Measurements from ENCODE around the gene LMF2.

DNA sequence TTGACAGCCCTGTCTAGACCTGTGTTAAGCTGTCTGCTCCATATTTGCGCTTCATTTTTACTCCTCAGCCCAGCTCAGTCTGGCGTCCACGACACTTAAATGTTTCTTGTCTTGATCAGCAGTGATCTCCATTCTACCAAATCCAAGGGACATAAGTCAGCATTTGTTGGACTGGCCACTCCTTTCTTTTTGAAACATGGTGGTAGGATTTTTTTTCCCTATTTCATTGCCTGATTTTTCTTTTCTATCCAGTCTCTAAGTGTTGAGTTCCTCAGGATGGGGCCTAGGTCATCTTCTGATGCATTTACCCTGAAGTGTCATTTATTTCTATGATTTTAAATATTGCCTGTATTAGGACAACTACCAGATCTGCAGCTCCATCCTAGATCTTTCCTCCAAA is 1.4 kb upstream of the LMF2 start:
- TF ChIP-seq, protein P1, sequence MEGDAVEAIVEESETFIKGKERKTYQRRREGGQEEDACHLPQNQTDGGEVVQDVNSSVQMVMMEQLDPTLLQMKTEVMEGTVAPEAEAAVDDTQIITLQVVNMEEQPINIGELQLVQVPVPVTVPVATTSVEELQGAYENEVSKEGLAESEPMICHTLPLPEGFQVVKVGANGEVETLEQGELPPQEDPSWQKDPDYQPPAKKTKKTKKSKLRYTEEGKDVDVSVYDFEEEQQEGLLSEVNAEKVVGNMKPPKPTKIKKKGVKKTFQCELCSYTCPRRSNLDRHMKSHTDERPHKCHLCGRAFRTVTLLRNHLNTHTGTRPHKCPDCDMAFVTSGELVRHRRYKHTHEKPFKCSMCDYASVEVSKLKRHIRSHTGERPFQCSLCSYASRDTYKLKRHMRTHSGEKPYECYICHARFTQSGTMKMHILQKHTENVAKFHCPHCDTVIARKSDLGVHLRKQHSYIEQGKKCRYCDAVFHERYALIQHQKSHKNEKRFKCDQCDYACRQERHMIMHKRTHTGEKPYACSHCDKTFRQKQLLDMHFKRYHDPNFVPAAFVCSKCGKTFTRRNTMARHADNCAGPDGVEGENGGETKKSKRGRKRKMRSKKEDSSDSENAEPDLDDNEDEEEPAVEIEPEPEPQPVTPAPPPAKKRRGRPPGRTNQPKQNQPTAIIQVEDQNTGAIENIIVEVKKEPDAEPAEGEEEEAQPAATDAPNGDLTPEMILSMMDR (IDR thresholded peaks at IDR 0.05; ENCODE audit: insufficient read depth, low read length, poor library complexity, severe bottlenecking), result no peak
- no peak for TF ChIP-seq EZH2phosphoT487 (conservative IDR thresholded peaks at IDR 0.05; ENCODE audit: low read length)
